ENCODE results near the gene ADRM1. TPM values are rescaled to one million over a fixed set of nuclear protein-coding genes. Genes with fewer than 3 reads are reported as not detected.

Gene ADRM1
- total RNA-seq, 1 donor from 2014 or later, result 75.5 TPM

- ATAC-seq, result no peak
- DNase-seq, result no peak
- intact Hi-C loops (cut with micrococcal nuclease), result no loop called here
These were observed 27.9 kb downstream of the ADRM1 start for GRCh38 chr20:62330576-62331317.

GRCh38 chr20:62331347-62331746, 28.6 kb downstream of the ADRM1 start:
- peak; percentile 73 for DNase-seq
- peak; percentile 79 for ATAC-seq
- intact Hi-C loops (cut with micrococcal nuclease), result no loop called here

- DNase-seq, result no peak
- no peak for ATAC-seq
These were observed 29.6 kb downstream of the ADRM1 start for GRCh38 chr20:62332421-62332820.

GRCh38 chr20:62332989-62333819, 30.4 kb downstream of the ADRM1 start:
- ATAC-seq (no peak), DNase-seq (no peak)
- intact Hi-C loops (cut with micrococcal nuclease), result no loop called here

More at GRCh38 chr20:62332421-62332820, 29.6 kb downstream of the ADRM1 start:
- intact Hi-C loops (cut with micrococcal nuclease), result no loop called here

GRCh38 chr20:62333820-62334595, 31.2 kb downstream of the ADRM1 start:
- intact Hi-C loops (cut with micrococcal nuclease), result no loop called here
- ATAC-seq, result no peak
- no peak for DNase-seq

- no peak for ATAC-seq
- DNase-seq, result no peak
- intact Hi-C loops (cut with micrococcal nuclease), result no loop called here
These were observed 32.1 kb downstream of the ADRM1 start for GRCh38 chr20:62334881-62335280.

- DNase-seq, result no peak
- intact Hi-C loops (cut with micrococcal nuclease), result no loop called here
- no peak for ATAC-seq
These were observed 32.7 kb downstream of the ADRM1 start for GRCh38 chr20:62335532-62335931.

- DNase-seq, result peak; percentile 15
- no peak for ATAC-seq
- intact Hi-C loops (cut with micrococcal nuclease), result no loop called here
These were observed 33.5 kb downstream of the ADRM1 start for GRCh38 chr20:62336329-62336728.

- ATAC-seq (no peak), DNase-seq (peak; percentile 30)
- intact Hi-C loops (cut with micrococcal nuclease), result no loop called here
These were observed 34.2 kb downstream of the ADRM1 start for GRCh38 chr20:62336775-62337557.

- intact Hi-C loops (cut with micrococcal nuclease), result no loop called here
- DNase-seq (peak; percentile 21), ATAC-seq (no peak)
These were observed 34.9 kb downstream of the ADRM1 start for GRCh38 chr20:62337558-62338293.

GRCh38 chr20:62338294-62338620, 35.5 kb downstream of the ADRM1 start:
- ATAC-seq (no peak), DNase-seq (no peak)

GRCh38 chr20:62339647-62340062, 36.9 kb downstream of the ADRM1 start:
- ATAC-seq (no peak), DNase-seq (peak; percentile 3)
- intact Hi-C loops (cut with micrococcal nuclease), result no loop called here

More at GRCh38 chr20:62338294-62338620, 35.5 kb downstream of the ADRM1 start:
- intact Hi-C loops (cut with micrococcal nuclease), result no loop called here

GRCh38 chr20:62342910-62343309, 40.1 kb downstream of the ADRM1 start:
- DNase-seq (no peak), ATAC-seq (no peak)
- intact Hi-C loops (cut with micrococcal nuclease), result no loop called here

- DNase-seq (no peak), ATAC-seq (no peak)
- intact Hi-C loops (cut with micrococcal nuclease), result no loop called here
These were observed 41.3 kb downstream of the ADRM1 start for GRCh38 chr20:62344092-62344491.

- intact Hi-C loops (cut with micrococcal nuclease), result no loop called here
- no peak for DNase-seq
- ATAC-seq, result no peak
These were observed 42.0 kb downstream of the ADRM1 start for GRCh38 chr20:62344782-62345181.

- ATAC-seq (no peak), DNase-seq (peak; percentile 26)
- intact Hi-C loops (cut with micrococcal nuclease), result no loop called here
These were observed 43.0 kb downstream of the ADRM1 start for GRCh38 chr20:62345681-62346370.

- DNase-seq (peak; percentile 25), ATAC-seq (no peak)
- intact Hi-C loops (cut with micrococcal nuclease), result no loop called here
These were observed 43.8 kb downstream of the ADRM1 start for GRCh38 chr20:62346398-62347150.

Data from left ventricle myocardium superior (tissue), 1 donor.